GM20000 (cell line): ENCODE data around the gene CTNNA2.

Experiments
- DNase-seq: peaks from one replicate; pipeline ENCODE4 v3.0.0; 2012; ENCODE audit warnings: low spot score
- TF ChIP-seq, protein P1 (sequence below): IDR thresholded peaks from 2 replicates; pipeline ENCODE4 v1.5.1; 2012; ENCODE audit warnings: mild to moderate bottlenecking, control low read depth; ENCODE audit errors: extremely low read depth, missing control alignments

CTNNA2 gene

DNA sequence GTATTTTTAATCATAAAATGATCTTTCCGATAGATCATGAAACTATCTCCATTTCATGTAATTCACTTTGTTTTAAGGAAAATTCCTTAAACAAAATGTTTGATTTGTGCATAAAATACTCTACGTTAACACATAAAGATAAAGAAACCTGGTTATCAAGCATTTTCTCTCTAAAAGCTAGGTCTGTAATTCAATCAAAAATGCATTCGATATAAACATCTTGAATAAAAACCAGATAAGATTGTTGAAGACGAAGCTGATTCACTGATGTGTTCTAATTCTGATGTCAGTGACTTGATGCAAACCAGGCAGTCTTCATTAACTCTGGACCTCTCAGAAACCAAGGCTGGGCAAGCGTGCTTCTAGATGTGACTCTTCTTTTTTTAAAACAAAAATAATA is 245.2 kb downstream of the CTNNA2 start:
- DNase-seq: no peak
- TF ChIP-seq, protein P1, sequence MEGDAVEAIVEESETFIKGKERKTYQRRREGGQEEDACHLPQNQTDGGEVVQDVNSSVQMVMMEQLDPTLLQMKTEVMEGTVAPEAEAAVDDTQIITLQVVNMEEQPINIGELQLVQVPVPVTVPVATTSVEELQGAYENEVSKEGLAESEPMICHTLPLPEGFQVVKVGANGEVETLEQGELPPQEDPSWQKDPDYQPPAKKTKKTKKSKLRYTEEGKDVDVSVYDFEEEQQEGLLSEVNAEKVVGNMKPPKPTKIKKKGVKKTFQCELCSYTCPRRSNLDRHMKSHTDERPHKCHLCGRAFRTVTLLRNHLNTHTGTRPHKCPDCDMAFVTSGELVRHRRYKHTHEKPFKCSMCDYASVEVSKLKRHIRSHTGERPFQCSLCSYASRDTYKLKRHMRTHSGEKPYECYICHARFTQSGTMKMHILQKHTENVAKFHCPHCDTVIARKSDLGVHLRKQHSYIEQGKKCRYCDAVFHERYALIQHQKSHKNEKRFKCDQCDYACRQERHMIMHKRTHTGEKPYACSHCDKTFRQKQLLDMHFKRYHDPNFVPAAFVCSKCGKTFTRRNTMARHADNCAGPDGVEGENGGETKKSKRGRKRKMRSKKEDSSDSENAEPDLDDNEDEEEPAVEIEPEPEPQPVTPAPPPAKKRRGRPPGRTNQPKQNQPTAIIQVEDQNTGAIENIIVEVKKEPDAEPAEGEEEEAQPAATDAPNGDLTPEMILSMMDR: no peak

- no peak for DNase-seq
- TF ChIP-seq, protein P1: no peak
These were observed 246.0 kb downstream of the CTNNA2 start for GRCh38 chr2:79758749-79759282.

GRCh38 chr2:79770926-79771325 is 258.1 kb downstream of the CTNNA2 start:
- TF ChIP-seq, protein P1: no peak
- DNase-seq: no peak

DNA sequence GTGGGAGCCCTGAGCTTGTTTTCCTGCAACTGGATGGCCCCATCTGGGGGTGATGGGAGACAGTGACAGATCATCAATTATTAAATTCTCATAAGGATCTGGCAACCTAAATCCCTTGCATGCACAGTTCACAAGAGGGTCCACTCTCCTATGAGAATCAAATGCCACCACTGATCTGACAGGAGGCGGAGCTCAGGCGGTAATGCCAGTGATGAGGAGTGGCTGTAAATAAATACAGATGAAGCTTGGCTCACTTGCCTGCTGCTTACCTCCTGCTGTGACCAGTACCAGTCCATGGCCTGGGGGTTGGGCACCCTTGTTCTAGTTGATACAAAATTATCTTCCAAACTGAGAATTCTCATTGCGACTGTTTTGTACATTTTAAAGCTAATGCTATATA is 258.6 kb downstream of the CTNNA2 start:
- TF ChIP-seq, protein P1: no peak

GRCh38 chr2:79774016-79774415 is 261.2 kb downstream of the CTNNA2 start:
- DNase-seq: no peak
- TF ChIP-seq, protein P1: no peak

More for the DNA sequence above, 258.6 kb downstream of the CTNNA2 start:
- DNase-seq: no peak

GRCh38 chr2:79776461-79776860 is 263.6 kb downstream of the CTNNA2 start:
- no peak for DNase-seq
- TF ChIP-seq, protein P1: no peak

- TF ChIP-seq, protein P1: no peak
- DNase-seq: no peak
These were observed 267.9 kb downstream of the CTNNA2 start for GRCh38 chr2:79780781-79781180.
